Psoas muscle (tissue), 8 donors: Measurements from ENCODE around the gene SET. TPM values are rescaled to one million over a fixed set of nuclear protein-coding genes. Genes with fewer than 3 reads are reported as not detected.

Experiments
- ATAC-seq, 4 donors: fragments of 200-7000 bp; cut with Tn5 transposase; one replicate each; pipeline ENCODE4 v1.9.1; 2020; ENCODE audit warnings: moderate library complexity in 3 of 4, mild to moderate bottlenecking in 2 of 4
- DNase-seq, 2 donors: peaks; one replicate each; pipeline ENCODE4 v3.0.0-alpha.2; 2020
- H3K27ac ChIP-seq: fragments of 200-600 bp; one replicate; pipeline ENCODE4 v1.8.0; 2022
- H3K27me3 ChIP-seq, 3 donors: fragments of 200-600 bp in 1 of 3; one replicate each; pipeline versions ENCODE4 v1.6.1 to v1.8.0; 2013 to 2022; ENCODE audit warnings: low read length in 2 of 3, mild to moderate bottlenecking in 2 of 3, moderate library complexity in 1 of 3; ENCODE audit not compliant: insufficient read depth in 3 of 3
- H3K36me3 ChIP-seq, 2 donors: fragments of 200-600 bp in 1 of 2; one replicate each; pipeline versions ENCODE4 v1.6.1 to v1.8.0; 2013 to 2022; ENCODE audit warnings: low read depth in 1 of 2, mild to moderate bottlenecking in 1 of 2, moderate library complexity in 1 of 2; ENCODE audit not compliant: insufficient read depth in 1 of 2
- H3K4me1 ChIP-seq: fragments of 200-600 bp; one replicate; pipeline ENCODE4 v1.8.0; 2022
- H3K4me3 ChIP-seq: fragments of 200-600 bp; one replicate; pipeline ENCODE4 v1.8.0; 2022; ENCODE audit warnings: mild to moderate bottlenecking
- H3K9me3 ChIP-seq: fragments of 200-600 bp; one replicate; pipeline ENCODE4 v1.8.0; 2022
- CTCF ChIP-seq: fragments of 200-600 bp; IDR thresholded peaks from one replicate; pipeline ENCODE4 v1.8.0; 2022; ENCODE audit warnings: antibody characterized with exemption
- WGBS, 3 donors: extraction: QIAGEN DNeasy Blood & Tissue Kit; methylation state at CpG; one replicate each; pipeline versions ENCODE4 v1.1.6 to v1.1.7; 2013; 5-methylcytosine and 5-hydroxymethylcytosine counted together
- intact Hi-C, 2 donors: fragments of 100-400 bp; cut with DNase I; formaldehyde crosslinking; loops; one replicate each; pipeline versions ENCODE4 v1.11.0 to v1.14.2; 2022
- polyA plus RNA-seq, 3 donors: library from polyadenylated mRNA; stranded (reverse); fragments of 200-250 nt; gene quantifications; one replicate each; pipeline ENCODE4 v1.2.3, GENCODE V29; 2013
- total RNA-seq, 4 donors: library from RNA; stranded (reverse); fragmentation: NEBNext Ultra II Directional in 2 of 4; extraction: Animal tissue kit (Norgen Biotek cat#: 25700) in 2 of 4; gene quantifications; one replicate each; pipeline versions ENCODE4 v1.2.1 to v1.2.4, GENCODE V29; 2021 to 2023
- donor health status: healthy with polysubstance abuse.
- donor health status: DM: no; HTN: no; CAD: no; lungs with moderate emphysema.
- donor health status: Bipolar disorder and iron deficiency.
- donor health status: healthy.
- donor health status: DM: yes; HTN: yes; CAD: no.
- donor health status: DM: no; HTN: no; CAD: no.
- donor health status: DM: no; HTN: no; CAD: no.
- donor health status: DM: yes; HTN: yes; CAD: no.

The SET gene
- total and polyA plus RNA-seq, 7 donors = 141 to 283 (median 228) TPM

- peak in 1 of 2 donors; percentile 39 for DNase-seq
- Histone ChIP-seq H3K27ac (no peak overlapping the region), H3K4me1 (no peaks in the 10 kb centered on the region), H3K4me3 (no peak overlapping the region), H3K9me3 (no peaks in the 10 kb centered on the region), H3K36me3 (peaks cover 0 to 4% of the 10 kb centered on the region in 2 donors), H3K27me3 (no peaks in the 10 kb centered on the region)
- WGBS, 3 donors = 83 to 92% (median 88%) methylated on average over 5 of the region's 5 CpGs
- intact Hi-C loops = no loop called here
- ATAC-seq = no peak
- TF ChIP-seq CTCF = no peak
Observed at GRCh38 chr9:128718475-128718874, 29.5 kb downstream of the SET start.

GRCh38 chr9:128719919-128720605, 31.0 kb downstream of the SET start:
- no peak for TF ChIP-seq CTCF
- DNase-seq (no peak), ATAC-seq (no peak)
- Histone ChIP-seq H3K27me3 (no peaks in the 10 kb centered on the region), H3K36me3 (peaks cover 0 to 4% of the 10 kb centered on the region in 2 donors), H3K9me3 (no peaks in the 10 kb centered on the region), H3K4me3 (no peak overlapping the region), H3K4me1 (peaks cover 8% of the 10 kb centered on the region), H3K27ac (no peak overlapping the region)
- intact Hi-C loops = loop anchor here in 1 of 2 donors (10.0 kb wide), 1 partner anchor 225 kb away; the partner anchor contains the start of genes DOLK and NUP188
- 88 to 93% (median 90%) methylated on average over 26 to 30 of the region's 30 CpGs for WGBS, 3 donors

- Histone ChIP-seq H3K27me3 (no peaks in the 10 kb centered on the region), H3K36me3 (peaks cover 0 to 4% of the 10 kb centered on the region in 2 donors), H3K4me3 (no peak overlapping the region), H3K4me1 (peaks cover 8% of the 10 kb centered on the region), H3K9me3 (no peaks in the 10 kb centered on the region), H3K27ac (no peak overlapping the region)
- TF ChIP-seq CTCF = no peak
- intact Hi-C loops = loop anchor here in 1 of 2 donors (10.0 kb wide), 1 partner anchor 224 kb away; the partner anchor contains the start of genes DOLK and NUP188
- ATAC-seq (no peak), DNase-seq (no peak)
- 86 to 89% (median 88%) methylated on average over 19 to 22 of the region's 22 CpGs for WGBS, 3 donors
Observed at GRCh38 chr9:128720841-128721486, 31.9 kb downstream of the SET start.

- H3K4me3 ChIP-seq = no peak overlapping the region
- no peaks in the 10 kb centered on the region for H3K9me3 ChIP-seq
- H3K27ac ChIP-seq = no peak overlapping the region
- intact Hi-C loops = loop anchor here in 1 of 2 donors (10.0 kb wide), 1 partner anchor 223 kb away; the partner anchor contains the start of genes DOLK and NUP188
- TF ChIP-seq CTCF = no peak
- no peak for DNase-seq
- H3K4me1 ChIP-seq = peaks cover 8% of the 10 kb centered on the region
- ATAC-seq = no peak
- peaks cover 0 to 4% of the 10 kb centered on the region in 2 donors for H3K36me3 ChIP-seq
- H3K27me3 ChIP-seq = no peaks in the 10 kb centered on the region
- 86 to 91% (median 87%) methylated on average over 15 to 18 of the region's 18 CpGs for WGBS, 3 donors
Observed at GRCh38 chr9:128721487-128722010, 32.5 kb downstream of the SET start.
